Placental epithelial cell (primary cell): ENCODE results near the gene PLTP. TPM values are rescaled to one million over a fixed set of nuclear protein-coding genes. Genes with fewer than 3 reads are reported as not detected.

Source experiments
- total RNA-seq: library from RNA; depleted of rRNA; stranded (reverse); fragments of >200 nt; gene quantifications from 2 replicates; pipeline ENCODE4 v1.2.3, GENCODE V29; 2012

PLTP gene, protein sequence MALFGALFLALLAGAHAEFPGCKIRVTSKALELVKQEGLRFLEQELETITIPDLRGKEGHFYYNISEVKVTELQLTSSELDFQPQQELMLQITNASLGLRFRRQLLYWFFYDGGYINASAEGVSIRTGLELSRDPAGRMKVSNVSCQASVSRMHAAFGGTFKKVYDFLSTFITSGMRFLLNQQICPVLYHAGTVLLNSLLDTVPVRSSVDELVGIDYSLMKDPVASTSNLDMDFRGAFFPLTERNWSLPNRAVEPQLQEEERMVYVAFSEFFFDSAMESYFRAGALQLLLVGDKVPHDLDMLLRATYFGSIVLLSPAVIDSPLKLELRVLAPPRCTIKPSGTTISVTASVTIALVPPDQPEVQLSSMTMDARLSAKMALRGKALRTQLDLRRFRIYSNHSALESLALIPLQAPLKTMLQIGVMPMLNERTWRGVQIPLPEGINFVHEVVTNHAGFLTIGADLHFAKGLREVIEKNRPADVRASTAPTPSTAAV
- total RNA-seq, result 4.4 and 9.4 TPM in 2 replicates

DNA sequence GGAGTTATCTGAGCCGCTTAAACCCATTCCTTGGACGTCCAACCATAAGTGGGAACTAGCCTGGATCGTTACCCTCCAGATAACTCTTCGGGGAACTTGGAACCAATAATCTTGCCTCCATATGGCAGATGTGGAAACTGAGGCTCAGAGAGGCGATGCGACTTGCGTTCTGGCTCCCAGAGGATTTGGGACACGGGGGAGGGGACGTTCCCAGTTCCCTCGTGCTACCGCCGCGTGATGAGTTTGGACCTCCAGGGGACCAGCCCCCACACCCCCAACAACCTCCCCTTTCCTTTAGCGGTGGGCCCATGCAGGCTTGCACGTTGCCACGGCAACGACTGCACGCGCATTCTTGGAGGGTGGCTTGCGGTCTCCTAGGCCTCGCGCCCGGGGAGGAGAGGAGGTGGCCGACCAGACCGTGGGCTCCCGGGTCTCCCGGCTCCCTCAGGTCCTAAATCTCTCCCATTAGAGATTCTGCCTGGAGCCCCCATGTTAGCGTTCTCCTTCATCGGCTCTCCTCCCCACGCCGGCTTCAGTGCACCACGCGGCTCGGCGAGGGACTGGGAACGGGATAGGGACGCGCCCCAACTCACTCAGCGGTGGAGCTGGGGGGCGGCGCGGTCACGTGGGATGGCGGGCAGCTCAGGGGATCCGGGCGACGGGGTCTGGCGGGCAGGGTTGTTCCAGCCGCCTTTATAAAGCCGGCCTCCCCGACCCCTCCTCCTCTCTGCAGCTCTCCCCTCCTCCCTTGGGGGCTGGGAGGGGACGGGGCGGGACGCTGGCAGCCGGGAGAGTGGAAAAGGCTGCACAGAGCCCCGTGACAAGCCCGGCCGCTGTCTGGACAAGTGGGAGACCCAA lies at the start of gene PLTP:
TSS of gene PLTP (minus strand) at position 670 of the 858 bp plus-strand sequence. CDS start 703 bp downstream, outside the sequence.

DNA sequence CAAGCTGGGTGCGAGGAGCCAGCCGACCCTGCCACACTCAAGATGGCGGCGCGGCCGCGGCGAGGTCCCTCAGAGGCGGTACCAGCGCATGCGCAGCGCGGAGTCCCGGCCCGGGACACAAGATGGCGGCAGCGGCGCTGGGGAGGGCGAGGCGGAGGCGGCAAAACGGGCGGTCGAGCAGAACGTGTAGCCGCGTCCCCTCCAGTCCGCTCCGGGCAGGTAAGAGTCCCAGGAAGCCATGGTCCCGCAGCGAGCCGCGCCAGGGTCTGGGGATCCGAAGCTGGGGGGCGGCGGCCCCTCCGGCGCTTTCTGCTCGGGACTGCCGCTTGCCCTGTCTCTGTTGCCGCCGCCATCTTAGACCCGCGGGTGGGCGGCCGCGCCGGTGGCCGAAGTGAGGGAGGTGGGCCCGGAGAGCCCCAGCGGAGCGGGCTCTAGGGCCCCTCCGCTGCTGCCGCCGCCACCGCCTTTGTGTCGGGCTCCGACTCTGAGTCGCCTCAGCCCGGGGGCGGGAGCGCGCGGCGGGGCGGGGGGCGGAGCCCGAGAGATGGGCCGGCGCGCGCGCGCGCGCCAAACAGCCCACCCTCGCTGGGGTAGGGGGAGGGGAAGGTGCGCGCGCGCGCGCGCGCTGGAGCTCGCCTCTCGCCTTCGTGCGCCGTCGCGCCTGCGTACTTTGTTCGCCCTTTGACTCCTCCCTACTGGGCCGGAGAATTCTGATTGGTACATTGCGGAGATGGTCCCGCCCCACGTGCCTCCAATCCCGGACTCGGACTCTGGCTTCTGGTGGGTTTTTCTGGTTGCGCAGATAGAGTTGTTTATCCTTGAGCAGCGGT lies 22.8 kb upstream of the PLTP start, which contains the start of gene PCIF1:
TSS of gene PCIF1 (plus strand) at position 98 of the 830 bp plus-strand sequence. CDS start 4,317 bp downstream, outside the sequence.

DNA sequence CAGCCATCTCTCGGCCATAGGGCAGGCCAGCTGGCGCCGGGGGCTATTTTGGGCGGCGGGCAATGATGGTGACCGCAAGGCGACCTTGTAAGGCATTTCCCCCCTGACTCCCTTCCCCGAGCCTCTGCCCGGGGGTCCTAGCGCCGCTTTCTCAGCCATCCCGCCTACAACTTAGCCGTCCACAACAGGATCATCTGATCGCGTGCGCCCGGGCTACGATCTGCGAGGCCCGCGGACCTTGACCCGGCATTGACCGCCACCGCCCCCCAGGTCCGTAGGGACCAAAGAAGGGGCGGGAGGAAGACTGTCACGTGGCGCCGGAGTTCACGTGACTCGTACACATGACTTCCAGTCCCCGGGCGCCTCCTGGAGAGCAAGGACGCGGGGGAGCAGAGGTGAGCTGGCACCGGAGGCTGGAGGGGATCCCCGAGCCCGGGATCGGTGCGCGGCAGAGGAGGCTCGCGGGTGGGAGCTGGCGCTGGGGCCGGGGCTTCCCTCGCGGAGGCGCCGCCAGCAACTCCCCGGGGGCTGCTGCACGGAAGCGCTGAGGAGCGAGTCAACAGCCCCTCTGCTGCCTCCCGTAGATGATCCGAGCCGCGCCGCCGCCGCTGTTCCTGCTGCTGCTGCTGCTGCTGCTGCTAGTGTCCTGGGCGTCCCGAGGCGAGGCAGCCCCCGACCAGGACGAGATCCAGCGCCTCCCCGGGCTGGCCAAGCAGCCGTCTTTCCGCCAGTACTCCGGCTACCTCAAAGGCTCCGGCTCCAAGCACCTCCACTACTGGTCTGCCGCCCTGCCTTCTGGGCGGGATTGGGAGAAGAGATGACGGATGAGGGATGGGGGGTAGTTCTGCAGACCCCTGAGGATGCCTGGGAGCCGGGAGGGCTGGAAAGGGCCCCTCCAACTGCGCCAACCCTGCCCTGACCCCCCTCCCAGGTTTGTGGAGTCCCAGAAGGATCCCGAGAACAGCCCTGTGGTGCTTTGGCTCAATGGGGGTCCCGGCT lies 20.7 kb downstream of the PLTP start, which contains the start of the genes CTSA and NEURL2:
TSS of gene CTSA (plus strand) at position 351 of the 999 bp plus-strand sequence. CDS start at position 585, 234 bp downstream.
TSS of gene NEURL2 (minus strand) at position 224 of the 999 bp plus-strand sequence. CDS start at position 7, 217 bp downstream.

DNA sequence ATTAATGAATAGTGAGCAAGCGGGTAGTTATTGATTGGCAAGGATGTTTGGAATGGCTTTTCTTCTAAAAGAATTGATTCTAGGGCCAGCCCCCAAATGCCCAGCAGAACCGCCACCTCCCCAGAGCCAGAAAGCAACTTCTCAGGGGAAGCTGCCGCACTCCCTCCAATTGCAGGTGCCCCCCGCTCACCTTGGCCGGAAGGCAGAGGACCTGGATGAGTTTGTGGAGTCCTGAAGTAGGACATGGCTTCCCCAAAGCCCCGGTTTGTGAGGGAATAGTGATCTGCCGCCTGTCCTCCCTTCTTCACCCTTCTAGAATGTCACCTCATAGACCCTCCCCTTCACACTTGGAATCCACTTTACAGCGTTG lies 24.6 kb downstream of the PLTP start, which contains the start of gene SPATA25:
TSS of gene SPATA25 (minus strand) at position 277 of the 370 bp plus-strand sequence. CDS start at position 245, 32 bp downstream.

DNA sequence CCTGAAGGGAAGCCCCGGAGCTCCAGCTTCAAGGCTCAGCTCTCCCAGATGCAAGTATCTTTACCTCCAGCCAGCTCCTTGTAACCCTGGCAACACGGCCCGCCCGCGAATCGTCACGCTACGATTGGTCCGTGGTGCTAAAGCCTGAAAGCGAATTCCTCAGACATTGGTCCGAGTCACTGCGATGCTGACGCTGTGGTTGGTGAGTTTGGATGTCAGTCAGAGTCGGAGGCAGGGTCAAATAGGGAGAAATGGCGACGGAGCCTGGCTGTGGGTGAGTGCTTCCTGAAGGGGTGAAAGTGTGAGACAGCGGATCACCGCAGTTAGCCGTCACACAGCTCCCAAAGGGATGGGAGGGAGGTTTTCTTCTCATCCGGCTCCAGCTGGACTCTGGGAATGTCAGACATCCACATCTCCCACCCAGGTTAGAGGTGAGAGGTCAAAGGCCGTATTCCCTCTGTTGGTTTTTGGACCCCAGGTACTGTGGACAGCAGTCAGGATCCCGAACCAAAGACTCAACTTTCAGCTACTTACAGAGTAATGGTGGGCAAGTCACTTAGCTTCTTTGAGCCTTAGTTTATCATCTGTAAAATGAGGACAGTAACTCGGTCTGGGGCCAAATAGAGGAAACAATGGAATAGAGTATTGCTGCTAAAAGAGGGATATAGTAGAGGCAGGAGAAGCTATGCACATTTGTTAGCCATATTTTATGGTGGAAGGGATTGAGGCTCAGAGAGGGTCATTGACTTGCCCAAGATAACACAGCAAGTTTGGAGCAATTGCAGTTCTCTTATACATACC lies 30.8 kb downstream of the PLTP start, which contains the start of gene ZSWIM1:
TSS of gene ZSWIM1 (plus strand) at position 240 of the 801 bp plus-strand sequence. CDS start 1,366 bp downstream, outside the sequence.

DNA sequence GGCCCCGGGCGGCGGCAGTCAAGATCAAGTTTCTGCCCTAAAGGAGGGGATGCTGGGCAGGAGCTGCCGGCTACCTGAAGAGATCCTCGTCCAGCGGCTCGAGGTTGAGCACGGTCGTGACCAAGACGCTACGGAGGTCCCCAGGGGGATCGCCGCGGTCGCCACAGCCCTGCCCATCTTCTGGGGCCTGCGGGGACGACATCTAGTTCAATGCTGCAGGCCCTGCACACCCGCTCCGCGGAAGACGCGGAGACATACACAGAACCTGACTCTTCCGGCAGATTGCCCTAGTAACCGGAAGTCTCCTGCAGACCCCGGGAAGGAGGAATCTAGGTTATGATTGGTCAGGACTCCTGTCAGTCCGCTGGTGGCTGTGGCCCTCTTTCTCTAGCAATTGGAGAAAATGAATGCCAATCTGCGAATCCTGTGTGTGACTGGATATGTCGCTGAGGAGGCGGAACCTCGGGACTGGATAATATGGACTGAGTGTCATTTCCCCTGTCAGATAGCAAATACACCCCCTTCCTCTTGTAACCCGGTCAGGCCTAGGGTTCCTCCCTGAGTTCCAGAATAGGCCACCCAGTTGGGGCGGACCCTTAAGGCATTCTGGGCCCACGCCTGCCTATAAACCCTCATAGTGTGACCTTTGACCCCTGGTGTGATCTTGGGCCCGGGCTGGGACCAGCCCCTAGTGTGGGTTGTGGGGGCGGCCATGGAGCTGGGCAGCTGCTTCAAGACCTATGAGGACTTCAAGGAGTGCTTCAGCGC lies 54.7 kb downstream of the PLTP start, which contains the start of the genes ACOT8 and ZSWIM3:
TSS of gene ACOT8 (minus strand) at position 279 of the 768 bp plus-strand sequence. CDS start at position 202, 77 bp downstream.
TSS of gene ZSWIM3 (plus strand) at position 501 of the 768 bp plus-strand sequence. CDS start at position 713, 212 bp downstream.

Other genes starting within 250 kb of the PLTP start
- gene WFDC11, start 241.9 kb downstream of the PLTP start, total RNA-seq, result not detected in 2 replicates
- gene WFDC13, start 210.1 kb downstream of the PLTP start, total RNA-seq, result not detected in 2 replicates
- gene WFDC10B, start 207.1 kb downstream of the PLTP start, total RNA-seq, result not detected in 2 replicates
- gene SPINT4, start 189.8 kb downstream of the PLTP start, total RNA-seq, result not detected in 2 replicates
- not detected in 2 replicates for gene WFDC3, start 120.3 kb downstream of the PLTP start, total RNA-seq
- gene DNTTIP1, start 120.2 kb downstream of the PLTP start, total RNA-seq, result 11.0 and 11.7 TPM in 2 replicates
- gene UBE2C, start 99.5 kb downstream of the PLTP start, total RNA-seq, result 3.9 and 16.9 TPM in 2 replicates
- not detected in 2 replicates for gene TNNC2, start 84.8 kb downstream of the PLTP start, total RNA-seq
- 61.6 and 65.1 TPM in 2 replicates for gene SNX21, start 78.4 kb downstream of the PLTP start, total RNA-seq
- 34.5 and 38.5 TPM in 2 replicates for gene ACOT8, start 54.8 kb downstream of the PLTP start, total RNA-seq
- gene ZSWIM3, start 54.5 kb downstream of the PLTP start, total RNA-seq, result 5.5 and 8.4 TPM in 2 replicates
- gene ZSWIM1, start 30.9 kb downstream of the PLTP start, total RNA-seq, result 10.2 and 17.5 TPM in 2 replicates
- 0.98 and 2.0 TPM in 2 replicates for gene SPATA25, start 24.5 kb downstream of the PLTP start, total RNA-seq
- gene NEURL2, start 20.9 kb downstream of the PLTP start, total RNA-seq, result 2.9 and 3.5 TPM in 2 replicates
- 38.4 and 66.0 TPM in 2 replicates for gene CTSA, start 20.8 kb downstream of the PLTP start, total RNA-seq
- gene PCIF1, start 22.5 kb upstream of the PLTP start, total RNA-seq, result 20.0 and 24.0 TPM in 2 replicates
- gene ZNF335, start 60.0 kb upstream of the PLTP start, total RNA-seq, result 26.6 and 29.1 TPM in 2 replicates
- 0.87 and 1.2 TPM in 2 replicates for gene MMP9, start 96.8 kb upstream of the PLTP start, total RNA-seq
- gene SLC12A5, start 117.1 kb upstream of the PLTP start, total RNA-seq, result 0.33 and 2.0 TPM in 2 replicates
- 19.2 and 20.6 TPM in 2 replicates for gene NCOA5, start 177.8 kb upstream of the PLTP start, total RNA-seq
- gene CD40, start 206.2 kb upstream of the PLTP start, total RNA-seq, result 18.5 and 26.6 TPM in 2 replicates